Measurements from ENCODE around the gene NCAPD3.

The NCAPD3 gene

GRCh38 chr11:134154441-134154840 lies 69.3 kb downstream of the NCAPD3 start:
- DNase-seq = no peak

- no peak for DNase-seq
Observed at GRCh38 chr11:134153147-134153905, 70.4 kb downstream of the NCAPD3 start.

- no peak for DNase-seq
Observed at GRCh38 chr11:134152696-134153095, 71.1 kb downstream of the NCAPD3 start.

DNA sequence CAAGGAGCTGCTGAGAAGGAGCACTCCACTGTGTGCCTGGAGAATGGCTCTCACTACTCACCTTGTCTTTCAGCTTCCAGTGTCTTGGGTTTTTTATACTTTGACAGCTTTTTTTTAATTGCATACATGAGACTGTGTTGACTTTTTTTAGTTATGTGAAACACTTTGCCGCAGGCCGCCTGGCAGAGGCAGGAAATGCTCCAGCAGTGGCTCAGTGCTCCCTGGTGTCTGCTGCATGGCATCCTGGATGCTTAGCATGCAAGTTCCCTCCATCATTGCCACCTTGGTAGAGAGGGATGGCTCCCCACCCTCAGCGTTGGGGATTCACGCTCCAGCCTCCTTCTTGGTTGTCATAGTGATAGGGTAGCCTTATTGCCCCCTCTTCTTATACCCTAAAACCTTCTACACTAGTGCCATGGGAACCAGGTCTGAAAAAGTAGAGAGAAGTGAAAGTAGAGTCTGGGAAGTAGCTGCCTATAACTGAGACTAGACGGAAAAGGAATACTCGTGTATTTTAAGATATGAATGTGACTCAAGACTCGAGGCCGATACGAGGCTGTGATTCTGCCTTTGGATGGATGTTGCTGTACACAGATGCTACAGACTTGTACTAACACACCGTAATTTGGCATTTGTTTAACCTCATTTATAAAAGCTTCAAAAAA lies 72.6 kb downstream of the NCAPD3 start:
- no peak for DNase-seq

GRCh38 chr11:134150195-134150903 lies 73.4 kb downstream of the NCAPD3 start:
- no peak for DNase-seq

- DNase-seq = no peak
Observed at GRCh38 chr11:134149371-134149770, 74.4 kb downstream of the NCAPD3 start.

- DNase-seq = no peak
Observed at GRCh38 chr11:134146598-134146997, 77.2 kb downstream of the NCAPD3 start.

DNA sequence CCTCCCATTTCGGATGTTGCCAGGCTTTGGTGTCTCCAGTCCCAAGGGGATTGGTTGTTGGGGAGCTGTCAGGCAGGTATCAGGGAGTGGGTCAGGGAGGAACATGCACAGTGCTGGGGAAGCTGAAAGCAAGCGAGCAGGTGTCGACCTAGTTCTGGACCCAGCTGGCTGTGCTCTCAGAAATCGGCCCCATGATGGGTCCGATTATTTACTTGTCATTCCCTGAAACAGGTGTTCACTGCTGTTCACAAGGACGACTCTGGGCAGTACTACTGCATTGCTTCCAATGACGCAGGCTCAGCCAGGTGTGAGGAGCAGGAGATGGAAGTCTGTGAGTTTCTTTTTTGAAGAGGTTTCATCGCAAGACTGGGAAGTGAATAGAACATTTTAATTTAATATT lies 78.1 kb downstream of the NCAPD3 start:
- DNase-seq = no peak

DNA sequence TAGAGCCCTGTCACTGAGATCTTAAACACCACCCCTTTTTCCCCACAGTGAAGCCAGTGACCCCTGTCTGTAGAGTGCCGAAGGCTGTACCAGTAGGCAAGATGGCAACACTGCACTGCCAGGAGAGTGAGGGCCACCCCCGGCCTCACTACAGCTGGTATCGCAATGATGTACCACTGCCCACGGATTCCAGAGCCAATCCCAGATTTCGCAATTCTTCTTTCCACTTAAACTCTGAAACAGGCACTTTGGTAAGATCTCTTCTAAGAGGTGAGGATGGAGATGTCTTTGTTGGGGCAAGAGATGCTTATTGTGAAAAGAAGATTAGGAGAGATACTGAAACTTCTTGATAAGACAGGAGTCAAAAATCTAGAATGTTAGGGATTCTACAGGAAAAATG lies 79.0 kb downstream of the NCAPD3 start:
- no peak for DNase-seq

DNA sequence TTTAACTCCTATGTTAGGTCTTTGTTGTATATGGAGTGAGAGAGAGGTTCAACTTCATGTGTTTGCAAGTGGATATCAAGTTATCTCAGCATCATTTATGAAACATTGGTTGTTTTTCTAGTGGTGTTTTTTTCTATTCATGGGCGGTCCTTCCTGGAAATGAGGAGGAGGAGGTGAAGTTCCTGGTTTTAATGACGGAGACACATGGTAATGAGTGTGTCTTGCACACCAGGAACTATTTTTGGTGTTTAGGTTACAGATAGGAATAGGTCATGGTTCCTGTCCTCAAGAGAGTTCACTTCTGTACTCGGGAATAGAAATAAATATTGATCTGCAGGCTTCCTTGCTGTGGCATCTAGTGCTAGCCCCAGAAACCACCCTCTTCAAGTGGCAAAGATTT lies 80.0 kb downstream of the NCAPD3 start:
- DNase-seq = no peak

DNA sequence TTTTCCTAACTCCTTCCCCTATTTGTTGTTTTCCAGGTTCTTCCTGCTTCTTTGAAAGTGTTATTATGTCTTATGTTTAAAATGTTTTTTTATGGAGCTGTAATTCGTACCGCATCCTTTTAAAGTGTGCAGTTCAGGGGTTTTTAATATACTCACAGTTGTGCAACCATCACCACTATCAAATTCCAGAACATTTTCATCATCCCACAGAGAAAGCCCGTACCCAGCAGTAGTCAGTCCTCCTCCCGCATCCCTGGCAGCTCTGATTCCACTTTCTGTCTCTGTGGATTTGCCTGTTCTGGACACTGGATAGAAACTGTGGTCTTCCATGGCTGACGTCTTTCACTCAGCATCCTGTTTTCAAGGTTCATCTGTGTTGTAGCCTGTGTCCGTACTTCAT lies 81.2 kb downstream of the NCAPD3 start:
- DNase-seq = no peak

DNA sequence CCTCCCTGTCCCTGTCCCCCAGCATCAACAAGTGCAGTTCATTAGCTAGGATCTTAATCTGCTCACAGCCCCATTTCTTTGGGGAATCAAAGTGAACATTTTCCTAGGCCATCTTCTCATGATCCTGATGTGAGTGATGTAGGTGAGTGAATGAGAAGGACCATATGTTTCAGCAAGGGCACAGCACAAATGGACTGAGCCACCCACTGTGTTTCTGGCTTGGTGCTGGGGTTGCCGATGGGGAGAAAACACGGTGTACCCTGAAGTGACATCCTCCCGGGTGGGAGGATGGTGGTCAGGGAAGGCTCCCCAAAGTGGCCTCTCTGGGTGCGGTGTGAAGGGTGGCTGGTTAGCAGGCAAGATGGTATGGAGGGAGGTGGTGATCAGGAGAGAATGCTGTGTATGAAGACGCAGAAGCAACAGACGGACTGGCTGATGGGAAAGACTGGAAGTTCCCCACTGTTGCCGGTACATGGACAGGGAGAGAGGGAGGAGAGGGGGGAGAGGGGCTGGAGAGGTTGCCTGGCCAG lies 82.7 kb downstream of the NCAPD3 start:
- no peak for DNase-seq

GRCh38 chr11:134139873-134140331 lies 83.9 kb downstream of the NCAPD3 start:
- DNase-seq = peak; percentile 51 to 64

GRCh38 chr11:134139303-134139872 lies 84.4 kb downstream of the NCAPD3 start:
- no peak for DNase-seq

GRCh38 chr11:134138376-134138775 lies 85.4 kb downstream of the NCAPD3 start:
- no peak for DNase-seq

GRCh38 chr11:134134167-134134566 lies 89.6 kb downstream of the NCAPD3 start:
- no peak for DNase-seq

DNA sequence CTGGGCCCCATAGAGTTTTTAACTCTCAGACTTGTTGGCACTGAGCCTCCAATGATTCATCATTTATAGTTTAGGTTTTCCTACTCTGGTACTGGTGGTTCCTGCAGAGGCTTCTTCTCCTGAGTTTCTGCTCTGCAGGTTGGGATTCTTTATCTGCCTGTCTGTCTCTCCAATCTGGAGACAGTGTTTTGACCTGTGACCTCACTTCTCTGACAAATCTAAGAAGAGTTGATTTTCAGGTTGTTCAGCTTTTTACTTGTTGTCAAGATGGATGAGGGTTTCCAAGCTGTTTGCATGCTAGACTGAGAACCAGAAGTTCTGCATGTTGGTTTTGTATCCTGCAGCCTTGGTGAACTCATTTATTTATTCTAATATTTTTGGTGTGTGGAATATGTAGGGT lies 91.0 kb downstream of the NCAPD3 start:
- DNase-seq = no peak

- no peak for DNase-seq
Observed at GRCh38 chr11:134131628-134132244, 92.0 kb downstream of the NCAPD3 start.

DNA sequence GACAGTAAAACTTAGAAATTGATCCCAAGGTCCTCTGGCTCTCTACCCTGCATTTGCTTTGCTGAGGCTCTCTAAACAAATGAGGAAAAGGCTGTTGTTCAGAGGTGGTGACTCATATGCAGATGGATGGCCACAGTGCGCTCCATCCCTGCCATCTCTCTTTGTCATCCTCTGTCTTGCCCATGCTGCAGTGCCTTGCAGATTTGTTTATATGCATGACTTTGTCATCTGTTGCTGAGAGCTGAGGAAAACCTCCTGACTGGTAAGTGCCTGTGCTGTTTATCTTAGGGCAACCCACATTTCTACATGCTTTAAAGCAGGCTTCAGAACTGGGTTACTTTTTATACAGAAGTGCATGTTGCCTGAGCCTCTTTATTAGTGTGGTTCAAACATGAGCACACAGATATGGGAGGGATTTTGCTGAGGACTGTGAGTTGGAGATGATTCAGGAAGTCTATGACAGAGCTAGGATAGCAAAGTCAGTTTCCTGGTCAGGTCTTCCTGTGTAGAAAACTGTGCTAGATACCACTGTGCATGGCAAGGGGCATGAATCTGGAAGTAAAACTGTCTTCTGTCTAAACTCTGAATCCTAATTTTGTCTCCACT lies 97.4 kb downstream of the NCAPD3 start:
- DNase-seq = no peak

DNA sequence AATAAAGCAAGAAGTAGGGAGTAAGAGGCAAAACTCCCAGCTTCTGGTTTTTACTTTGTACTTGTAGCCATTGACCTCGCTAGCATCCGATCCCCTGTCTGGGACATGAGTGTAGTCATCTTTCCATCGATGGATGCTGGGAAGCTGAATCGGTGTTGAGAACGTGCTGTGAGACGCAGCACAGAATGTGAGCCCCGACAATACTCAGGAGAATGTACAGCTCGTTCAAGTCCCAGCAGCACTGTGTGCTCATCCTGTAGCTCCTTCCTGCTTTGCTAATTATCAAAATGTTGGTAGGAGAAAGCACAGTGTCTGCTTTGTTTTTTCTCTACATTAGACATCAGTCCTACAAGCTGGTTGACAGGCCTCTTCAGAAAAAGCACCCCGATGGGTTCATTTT lies 98.3 kb downstream of the NCAPD3 start:
- no peak for DNase-seq

DNA sequence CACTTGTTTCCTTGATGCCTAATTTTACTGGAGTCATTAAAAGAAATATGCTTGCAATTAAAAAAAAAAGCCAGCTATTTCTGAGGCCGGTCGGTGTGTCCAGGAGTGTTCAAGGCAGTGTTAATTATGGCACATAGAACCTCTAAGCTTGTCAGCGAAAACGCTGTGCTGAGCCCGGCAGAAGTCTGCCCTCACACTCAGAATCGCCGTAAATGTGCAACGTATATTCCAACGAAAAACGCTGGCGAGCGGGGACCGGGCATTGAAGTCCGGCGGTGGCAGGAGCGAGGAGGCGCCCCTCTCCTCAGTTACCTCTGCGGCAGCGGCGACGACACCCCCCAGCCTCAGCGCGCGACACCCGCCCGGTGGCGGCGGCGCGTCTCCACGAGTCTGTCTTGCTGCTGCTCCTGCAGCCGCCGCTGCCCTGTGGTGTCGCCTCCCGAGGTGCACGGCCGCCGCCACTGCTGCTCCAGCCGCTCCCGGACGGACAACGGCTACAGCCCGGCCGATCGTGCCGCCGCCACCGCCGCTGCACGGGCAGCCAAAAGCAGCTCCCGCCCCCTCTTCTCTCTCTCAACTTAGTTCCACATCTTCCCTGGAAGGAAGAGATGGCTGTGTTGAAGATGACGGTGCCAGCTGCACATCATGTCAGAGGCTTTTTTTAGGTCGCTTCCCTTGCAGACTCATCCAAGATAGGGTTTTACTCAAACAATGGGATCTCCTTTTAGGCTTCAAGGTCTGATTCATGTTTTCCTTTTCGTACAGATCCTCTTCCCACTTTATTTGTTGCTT lies 98.9 kb downstream of the NCAPD3 start:
- DNase-seq = no peak

Data from CD4-positive, alpha-beta T cell treated with Interleukin-4 for 1 hour (primary cell).